SU-DHL-6 (cell line): ENCODE measurements around the gene EIF2B2.

ENCODE experiments used
- H2AFZ ChIP-seq: fragments of 200-600 bp; sonication (generic); 2 replicates; pipeline ENCODE4 v1.6.1; 2014; ENCODE audit warnings: low read depth, mild to moderate bottlenecking, moderate library complexity, mixed read lengths, antibody characterized with exemption, low read length; ENCODE audit not compliant: severe bottlenecking
- H3F3A ChIP-seq: fragments of 200-600 bp; shearing (Covaris generic); 2 replicates; pipeline ENCODE4 v1.6.0; 2016; ENCODE audit warnings: antibody characterized with exemption, mild to moderate bottlenecking; ENCODE audit not compliant: insufficient read depth
- H3K27ac ChIP-seq: fragments of 200-600 bp; sonication (generic); 2 replicates; pipeline ENCODE4 v1.5.1; 2016; ENCODE audit warnings: low read depth, mild to moderate bottlenecking, low read length, moderate library complexity, mixed read lengths
- H3K27me3 ChIP-seq: fragments of 200-600 bp; sonication (generic), shearing (Covaris generic); 2 replicates; pipeline ENCODE4 v1.6.0; 2014; ENCODE audit warnings: mild to moderate bottlenecking, low read length
- H3K36me3 ChIP-seq: fragments of 200-600 bp; sonication (generic); 2 replicates; pipeline ENCODE4 v1.6.1; 2014; ENCODE audit warnings: mild to moderate bottlenecking, low read length, mixed read lengths
- H3K4me2 ChIP-seq: fragments of 300-600, 200-600 bp; shearing (Covaris generic), sonication (generic); 2 replicates; pipeline ENCODE4 v1.6.0; 2014; ENCODE audit warnings: low read length, low read depth, mild to moderate bottlenecking; ENCODE audit not compliant: poor library complexity, severe bottlenecking
- H3K4me3 ChIP-seq: fragments of 200-600 bp; sonication (generic); 2 replicates; pipeline ENCODE4 v1.5.1; 2014; ENCODE audit warnings: antibody characterized with exemption, low read length, mild to moderate bottlenecking, mixed read lengths; ENCODE audit not compliant: insufficient read depth, poor library complexity, severe bottlenecking
- H3K79me2 ChIP-seq: fragments of 200-600 bp; sonication (generic); 2 replicates; pipeline ENCODE4 v1.6.1; 2014; ENCODE audit warnings: mild to moderate bottlenecking, low read length, moderate library complexity; ENCODE audit not compliant: insufficient read depth
- H3K9ac ChIP-seq: fragments of 200-600 bp; sonication (generic); 2 replicates; pipeline ENCODE4 v1.7.0; 2014; ENCODE audit warnings: mild to moderate bottlenecking, low read length
- H3K9me2 ChIP-seq: fragments of 200-600 bp; sonication (generic); replicated peaks from 2 replicates; pipeline ENCODE4 v1.6.1; 2014; ENCODE audit warnings: low read length; ENCODE audit not compliant: insufficient read depth
- H3K9me3 ChIP-seq: fragments of 200-600 bp; sonication (generic); 2 replicates; pipeline ENCODE4 v1.6.1; 2014; ENCODE audit warnings: low read length, mixed read lengths; ENCODE audit not compliant: insufficient read depth
- H4K20me1 ChIP-seq: fragments of 200-600 bp; sonication (generic); 2 replicates; pipeline ENCODE4 v1.6.1; 2014; ENCODE audit warnings: low read depth, mild to moderate bottlenecking, antibody characterized with exemption, low read length, moderate library complexity, mixed read lengths
- EZH2phosphoT487 ChIP-seq: fragments of 200-600 bp; sonication (generic), shearing (Covaris generic); conservative IDR thresholded peaks from 2 replicates; pipeline ENCODE4 v1.6.1; 2018; ENCODE audit warnings: mild to moderate bottlenecking, antibody characterized with exemption, low read length, moderate library complexity, mixed read lengths
- TF ChIP-seq, protein P1 (sequence below): fragments of 200-600 bp; sonication (generic); IDR thresholded peaks from one replicate; pipeline ENCODE4 v1.5.1; 2017; ENCODE audit warnings: antibody characterized with exemption, mild to moderate bottlenecking, low read length, moderate library complexity; ENCODE audit not compliant: insufficient read depth, poor library complexity, severe bottlenecking

EIF2B2 gene

DNA sequence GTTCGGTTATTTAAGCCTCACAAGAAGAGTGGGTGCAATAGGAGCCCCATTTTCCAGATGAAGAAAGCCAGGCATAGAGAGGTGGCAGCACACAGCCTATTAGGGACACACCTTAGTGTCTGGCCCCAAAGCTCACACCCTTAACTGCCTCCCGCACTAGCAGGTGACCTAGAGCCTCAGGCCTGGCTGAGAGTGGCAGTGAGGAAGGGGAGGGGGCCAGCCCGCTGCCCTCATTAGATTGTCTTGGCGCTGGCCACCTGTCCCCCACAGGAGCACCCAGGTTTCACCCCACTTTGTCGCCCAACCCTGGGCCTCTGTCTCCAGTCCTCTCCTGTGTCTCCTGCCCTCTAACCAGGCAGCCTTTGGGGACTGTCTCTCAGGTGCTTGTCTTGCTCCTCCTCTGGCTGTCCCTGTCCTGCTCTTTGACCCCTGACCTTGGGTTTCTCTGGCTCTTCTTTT lies 28.8 kb upstream of the EIF2B2 start:
- Histone ChIP-seq H4K20me1 (no peaks in the 10 kb centered on the region), H3K9me3 (no peaks in the 10 kb centered on the region), H3K27me3 (no peaks in the 10 kb centered on the region), H3K79me2 (no peaks in the 10 kb centered on the region), H3K4me2 (no peak overlapping the region), H3F3A (no peaks in the 10 kb centered on the region), H2AFZ (no peak overlapping the region), H3K9me2 (no peaks in the 10 kb centered on the region), H3K4me3 (no peak overlapping the region), H3K9ac (no peak overlapping the region), H3K36me3 (no peaks in the 10 kb centered on the region), H3K27ac (no peak overlapping the region)
- TF ChIP-seq, protein P1, sequence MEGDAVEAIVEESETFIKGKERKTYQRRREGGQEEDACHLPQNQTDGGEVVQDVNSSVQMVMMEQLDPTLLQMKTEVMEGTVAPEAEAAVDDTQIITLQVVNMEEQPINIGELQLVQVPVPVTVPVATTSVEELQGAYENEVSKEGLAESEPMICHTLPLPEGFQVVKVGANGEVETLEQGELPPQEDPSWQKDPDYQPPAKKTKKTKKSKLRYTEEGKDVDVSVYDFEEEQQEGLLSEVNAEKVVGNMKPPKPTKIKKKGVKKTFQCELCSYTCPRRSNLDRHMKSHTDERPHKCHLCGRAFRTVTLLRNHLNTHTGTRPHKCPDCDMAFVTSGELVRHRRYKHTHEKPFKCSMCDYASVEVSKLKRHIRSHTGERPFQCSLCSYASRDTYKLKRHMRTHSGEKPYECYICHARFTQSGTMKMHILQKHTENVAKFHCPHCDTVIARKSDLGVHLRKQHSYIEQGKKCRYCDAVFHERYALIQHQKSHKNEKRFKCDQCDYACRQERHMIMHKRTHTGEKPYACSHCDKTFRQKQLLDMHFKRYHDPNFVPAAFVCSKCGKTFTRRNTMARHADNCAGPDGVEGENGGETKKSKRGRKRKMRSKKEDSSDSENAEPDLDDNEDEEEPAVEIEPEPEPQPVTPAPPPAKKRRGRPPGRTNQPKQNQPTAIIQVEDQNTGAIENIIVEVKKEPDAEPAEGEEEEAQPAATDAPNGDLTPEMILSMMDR = no peak
- no peak for TF ChIP-seq EZH2phosphoT487

DNA sequence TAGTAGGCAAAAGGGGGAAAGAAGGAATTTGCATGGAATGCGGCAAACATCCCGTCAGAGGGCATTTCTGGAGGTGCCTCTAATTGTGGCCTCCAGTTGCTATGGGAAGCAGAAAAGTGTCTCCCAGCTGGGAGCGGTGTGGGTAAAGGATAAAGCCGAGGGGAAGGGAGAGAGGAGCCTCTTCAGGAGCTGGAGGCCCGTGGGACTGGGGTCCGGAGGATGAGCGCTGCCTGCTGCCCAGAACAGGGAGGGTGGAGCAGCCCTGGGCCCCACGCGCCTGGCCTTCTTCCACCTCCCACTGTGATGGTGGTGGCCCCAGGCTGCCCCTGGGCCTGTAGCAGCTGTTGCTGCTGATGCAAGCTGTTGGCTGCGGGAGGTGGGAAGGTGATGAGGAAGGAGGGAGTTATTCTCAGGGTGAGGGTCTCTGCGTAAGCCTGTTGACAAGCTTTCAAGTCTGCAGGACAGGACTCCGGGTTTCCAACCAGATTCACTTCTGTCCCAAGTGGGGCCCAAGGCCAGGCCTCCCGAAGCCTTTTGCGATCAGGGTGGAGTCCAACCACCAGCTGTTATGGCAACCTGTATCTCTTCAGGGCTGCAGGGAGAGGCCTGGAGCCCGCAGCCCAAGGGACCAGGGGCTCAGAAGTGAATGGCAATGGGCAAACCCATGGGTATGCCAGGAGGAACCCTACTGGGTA lies 28.2 kb upstream of the EIF2B2 start:
- H3F3A ChIP-seq = no peaks in the 10 kb centered on the region
- no peak overlapping the region for H3K4me2 ChIP-seq
- no peaks in the 10 kb centered on the region for H3K9me2 ChIP-seq
- H3K27me3 ChIP-seq = no peaks in the 10 kb centered on the region
- no peaks in the 10 kb centered on the region for H3K79me2 ChIP-seq
- H3K4me3 ChIP-seq = no peak overlapping the region
- no peak overlapping the region for H3K27ac ChIP-seq
- H2AFZ ChIP-seq = no peak overlapping the region
- no peaks in the 10 kb centered on the region for H3K36me3 ChIP-seq
- no peaks in the 10 kb centered on the region for H3K9me3 ChIP-seq
- no peak overlapping the region for H3K9ac ChIP-seq
- no peak for TF ChIP-seq EZH2phosphoT487
- TF ChIP-seq, protein P1 = no peak
- H4K20me1 ChIP-seq = no peaks in the 10 kb centered on the region

DNA sequence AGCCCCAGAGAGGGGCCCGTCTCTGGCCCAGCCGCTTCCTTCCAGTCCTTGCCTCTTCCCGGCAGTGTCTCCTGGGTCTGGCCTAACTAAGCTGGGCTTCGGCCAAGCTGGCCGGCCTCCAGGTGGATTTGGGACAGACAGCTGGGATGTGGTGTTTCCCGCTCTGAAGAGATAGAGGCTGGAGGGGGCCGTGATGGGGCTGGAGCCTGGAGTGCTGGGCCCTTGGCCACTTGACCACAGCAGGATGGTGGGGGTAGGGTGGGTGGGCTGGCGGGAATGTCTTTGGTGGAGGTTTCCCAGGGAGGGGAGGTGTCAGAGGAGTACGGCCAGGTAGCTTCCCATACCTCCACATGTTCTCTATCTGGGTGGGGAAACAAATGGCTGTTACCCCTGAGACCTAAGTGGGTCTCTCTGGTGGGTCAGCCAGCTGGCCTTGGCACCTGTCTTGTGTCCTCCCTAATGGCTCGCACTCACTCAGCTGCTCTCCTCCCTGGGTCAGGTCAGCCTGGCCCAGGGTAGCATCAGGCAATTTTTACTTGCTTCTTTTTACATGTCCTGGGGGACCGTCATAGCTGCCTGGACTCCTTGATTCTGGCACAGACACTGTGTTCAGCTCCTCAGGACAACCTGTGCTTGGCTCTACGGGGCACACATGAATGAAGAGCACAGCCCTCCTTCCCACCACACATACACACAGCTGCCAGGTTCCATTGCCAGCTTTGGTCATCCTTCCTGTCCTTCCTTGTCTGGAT lies 27.5 kb upstream of the EIF2B2 start:
- no peaks in the 10 kb centered on the region for H3K9me3 ChIP-seq
- no peaks in the 10 kb centered on the region for H3K36me3 ChIP-seq
- no peaks in the 10 kb centered on the region for H3K27me3 ChIP-seq
- no peaks in the 10 kb centered on the region for H3K79me2 ChIP-seq
- H3K9ac ChIP-seq = no peak overlapping the region
- no peaks in the 10 kb centered on the region for H4K20me1 ChIP-seq
- no peak overlapping the region for H2AFZ ChIP-seq
- H3F3A ChIP-seq = no peaks in the 10 kb centered on the region
- H3K27ac ChIP-seq = no peak overlapping the region
- H3K9me2 ChIP-seq = no peaks in the 10 kb centered on the region
- TF ChIP-seq EZH2phosphoT487 = no peak
- TF ChIP-seq, protein P1 = no peak
- H3K4me2 ChIP-seq = no peak overlapping the region
- H3K4me3 ChIP-seq = no peak overlapping the region
